Kidney (tissue), 14 donors: ENCODE data around the gene STN1. TPM values are rescaled to one million over a fixed set of nuclear protein-coding genes. Genes with fewer than 3 reads are reported as not detected.

Experiments used
- DNase-seq, 5 donors: peaks; one replicate each; pipeline ENCODE4 v3.0.0-alpha.2; 2013 to 2020
- FAIRE-seq: peaks from 2 replicates; lab custom pipeline; 2012; peaks lifted over from hg19 to GRCh38; lab: Jason Lieb, UNC
- H3K27ac ChIP-seq, 2 donors: one replicate each; pipeline ENCODE4 v1.7.0; 2013; ENCODE audit warnings: low read depth in 2 of 2, low read length in 2 of 2, inconsistent platforms in 1 of 2
- H3K27me3 ChIP-seq: one replicate; pipeline ENCODE4 v1.7.1; 2013; ENCODE audit warnings: low read length, inconsistent platforms; ENCODE audit not compliant: control insufficient read depth, insufficient read depth
- H3K36me3 ChIP-seq, 3 donors: one replicate each; pipeline versions ENCODE4 v1.7.0 to v1.7.1; 2013; ENCODE audit warnings: low read length in 3 of 3, control low read depth in 1 of 3, inconsistent platforms in 1 of 3; ENCODE audit not compliant: insufficient read depth in 3 of 3, control insufficient read depth in 2 of 3
- H3K4me1 ChIP-seq, 3 donors: one replicate each; pipeline versions ENCODE4 v1.7.0 to v1.7.1; 2013; ENCODE audit warnings: low read length in 3 of 3, inconsistent platforms in 1 of 3, low read depth in 1 of 3; ENCODE audit not compliant: control insufficient read depth in 2 of 3, insufficient read depth in 2 of 3
- H3K4me3 ChIP-seq, 3 donors: one replicate each; pipeline versions ENCODE4 v1.7.0 to v1.8.1; 2013; ENCODE audit warnings: low read length in 3 of 3, control low read depth in 1 of 3, inconsistent platforms in 1 of 3
- H3K9ac ChIP-seq, 3 donors: one replicate each; pipeline versions ENCODE4 v1.7.0 to v1.7.1; 2013; ENCODE audit warnings: low read length in 3 of 3, control low read depth in 1 of 3, inconsistent platforms in 1 of 3
- H3K9me3 ChIP-seq, 3 donors: one replicate each; pipeline versions ENCODE4 v1.7.0 to v1.7.1; 2013; ENCODE audit warnings: low read length in 3 of 3, control low read depth in 1 of 3, inconsistent platforms in 1 of 3; ENCODE audit not compliant: control insufficient read depth in 2 of 3, insufficient read depth in 1 of 3
- intact Hi-C: fragments of 100-400 bp; cut with DNase I; formaldehyde crosslinking; loops from one replicate; pipeline ENCODE4 v1.11.1; 2022
- polyA plus RNA-seq: library from polyadenylated mRNA; stranded (reverse); fragments of 350-450 nt; fragmentation: Illumina TruSeq; extraction: RNeasy Lipid Tissue Mini Kit (QIAGEN cat#74804); gene quantifications from one replicate; pipeline ENCODE4 v1.2.3, GENCODE V29; 2014; ENCODE audit warnings: low read depth, low replicate concordance; ENCODE audit not compliant: insufficient read depth
- total RNA-seq: library from RNA; stranded (reverse); fragmentation: NEBNext Ultra II Directional; extraction: Animal tissue kit (Norgen Biotek cat#: 25700); gene quantifications from one replicate; pipeline ENCODE4 v1.2.1, GENCODE V29; 2021
- TF ChIP-seq, protein P1 (sequence below): IDR thresholded peaks from 3 replicates; pipeline ENCODE4 v1.5.1; 2012; ENCODE audit warnings: mild to moderate bottlenecking, moderate library complexity, borderline replicate concordance; ENCODE audit not compliant: insufficient read depth; ENCODE audit errors: extremely low read depth
- donor health status: control.
- donor health status: control.
- donor health status: control.
- donor health status: control.
- donor health status: control.
- donor health status: DM: yes; HTN: yes; CAD: no.
- donor health status: Normal renal cell carcinoma (clear cell type).

The STN1 gene
- total and polyA plus RNA-seq, 2 donors from 2014 or later = 29.4 to 30.1 TPM

DNA sequence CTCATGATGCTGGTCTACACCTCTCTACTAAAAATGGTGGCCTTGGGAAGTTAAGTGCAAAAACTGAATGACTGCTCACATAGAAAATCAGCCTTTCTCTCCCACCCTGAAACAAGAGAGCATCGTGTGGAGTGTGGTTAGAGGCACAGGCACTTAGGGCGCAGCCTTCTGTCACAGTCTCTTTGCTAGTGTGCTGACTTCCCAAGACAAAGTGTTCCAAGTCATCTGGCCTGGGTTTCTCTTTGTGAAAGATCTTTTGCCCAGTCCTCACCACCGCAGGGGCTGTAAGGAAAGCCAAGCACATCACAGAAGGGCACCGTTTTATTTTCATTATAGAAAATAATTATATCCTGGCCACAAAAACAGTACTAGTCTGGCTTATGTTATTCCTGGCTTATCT, 12.5 kb downstream of the STN1 start:
- DNase-seq = no peak
- no peak for FAIRE-seq
- TF ChIP-seq, protein P1, sequence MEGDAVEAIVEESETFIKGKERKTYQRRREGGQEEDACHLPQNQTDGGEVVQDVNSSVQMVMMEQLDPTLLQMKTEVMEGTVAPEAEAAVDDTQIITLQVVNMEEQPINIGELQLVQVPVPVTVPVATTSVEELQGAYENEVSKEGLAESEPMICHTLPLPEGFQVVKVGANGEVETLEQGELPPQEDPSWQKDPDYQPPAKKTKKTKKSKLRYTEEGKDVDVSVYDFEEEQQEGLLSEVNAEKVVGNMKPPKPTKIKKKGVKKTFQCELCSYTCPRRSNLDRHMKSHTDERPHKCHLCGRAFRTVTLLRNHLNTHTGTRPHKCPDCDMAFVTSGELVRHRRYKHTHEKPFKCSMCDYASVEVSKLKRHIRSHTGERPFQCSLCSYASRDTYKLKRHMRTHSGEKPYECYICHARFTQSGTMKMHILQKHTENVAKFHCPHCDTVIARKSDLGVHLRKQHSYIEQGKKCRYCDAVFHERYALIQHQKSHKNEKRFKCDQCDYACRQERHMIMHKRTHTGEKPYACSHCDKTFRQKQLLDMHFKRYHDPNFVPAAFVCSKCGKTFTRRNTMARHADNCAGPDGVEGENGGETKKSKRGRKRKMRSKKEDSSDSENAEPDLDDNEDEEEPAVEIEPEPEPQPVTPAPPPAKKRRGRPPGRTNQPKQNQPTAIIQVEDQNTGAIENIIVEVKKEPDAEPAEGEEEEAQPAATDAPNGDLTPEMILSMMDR = no peak
- H3K27me3 ChIP-seq = no peaks in the 10 kb centered on the region
- no peaks in the 10 kb centered on the region for H3K9me3 ChIP-seq
- no peak overlapping the region for H3K4me3 ChIP-seq
- intact Hi-C loops = no loop called here
- no peak overlapping the region for H3K27ac ChIP-seq
- peaks cover 0 to 10% (median 9%) of the 10 kb centered on the region in 3 donors for H3K4me1 ChIP-seq
- H3K9ac ChIP-seq = no peak overlapping the region
- peaks cover 0 to 5% (median 2%) of the 10 kb centered on the region in 3 donors for H3K36me3 ChIP-seq

DNA sequence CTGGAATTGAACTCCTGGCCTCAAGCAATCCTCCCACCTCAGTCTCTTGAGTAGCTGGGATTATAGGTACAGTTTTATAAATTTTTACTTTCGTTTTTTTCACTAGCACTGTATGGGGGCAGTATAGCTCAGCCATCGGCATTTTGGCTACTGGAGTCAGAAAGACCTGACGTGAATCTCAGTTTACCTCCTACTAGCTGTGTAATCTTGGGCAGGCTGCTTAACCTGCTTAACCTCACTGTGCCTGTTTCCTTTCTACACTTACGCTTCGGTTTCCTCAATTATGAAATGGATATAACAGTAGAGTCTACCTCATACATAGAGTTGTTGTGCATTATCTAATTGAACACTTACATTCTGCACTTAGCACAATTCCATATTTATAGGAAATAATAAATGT, 16.7 kb downstream of the STN1 start:
- no peak overlapping the region for H3K9ac ChIP-seq
- no peak for FAIRE-seq
- H3K9me3 ChIP-seq = no peaks in the 10 kb centered on the region
- DNase-seq = no peak
- H3K4me1 ChIP-seq = peaks cover 0 to 4% (median under 1%) of the 10 kb centered on the region in 3 donors
- TF ChIP-seq, protein P1 = no peak
- H3K36me3 ChIP-seq = peaks cover 0 to 20% (median 8%) of the 10 kb centered on the region in 3 donors
- intact Hi-C loops = no loop called here
- H3K27ac ChIP-seq = no peak overlapping the region
- no peak overlapping the region for H3K4me3 ChIP-seq
- no peaks in the 10 kb centered on the region for H3K27me3 ChIP-seq

DNA sequence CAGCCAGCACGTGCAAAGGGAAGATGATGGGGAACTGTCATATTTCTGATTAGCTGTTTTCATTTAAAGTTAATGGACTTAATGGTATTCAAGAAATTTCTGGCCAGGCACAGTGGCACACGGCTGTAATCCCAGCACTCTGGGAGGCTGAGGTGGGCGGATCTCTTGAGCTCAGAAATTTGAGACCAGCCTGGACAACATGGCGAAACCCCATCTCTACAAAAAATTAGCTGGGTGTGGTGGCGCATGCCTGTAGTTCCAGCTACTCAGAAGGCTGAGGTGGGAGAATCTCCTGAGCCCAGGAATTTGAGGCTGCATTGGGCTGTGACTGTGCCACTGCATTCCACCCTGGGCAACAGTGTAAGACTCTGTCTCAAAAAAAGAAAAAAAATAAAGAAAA, 18.7 kb downstream of the STN1 start:
- FAIRE-seq = no peak
- H3K27ac ChIP-seq = no peak overlapping the region

More for the DNA sequence above, 18.7 kb downstream of the STN1 start:
- Histone ChIP-seq H3K36me3 (peaks cover 0 to 20% (median 14%) of the 10 kb centered on the region in 3 donors), H3K4me1 (peaks cover 6 to 9% (median 9%) of the 10 kb centered on the region in 3 donors), H3K9me3 (no peaks in the 10 kb centered on the region), H3K9ac (no peak overlapping the region), H3K27me3 (no peaks in the 10 kb centered on the region), H3K4me3 (no peak overlapping the region)
- DNase-seq = no peak
- TF ChIP-seq, protein P1 = no peak
- intact Hi-C loops = no loop called here
